GM18505 (cell line): ENCODE data around the gene SLC44A2.
A peak's percentile ranks its signal among the peaks of the same experiment; 100 is the strongest.

Experiments used
- ATAC-seq: cut with Tn5 transposase; IDR thresholded peaks from one replicate; pipeline ENCODE4 v1.9.1; 2021; ENCODE audit not compliant: unreplicated experiment
- POLR2A ChIP-seq: IDR thresholded peaks from 4 replicates; pipeline ENCODE4 v1.6.1; 2011; ENCODE audit warnings: borderline replicate concordance; ENCODE audit not compliant: insufficient read depth, insufficient read length; ENCODE audit errors: extremely low read depth

The SLC44A2 gene

GRCh38 chr19:10686661-10687517 lies 61.5 kb downstream of the SLC44A2 start:
- no peak for ATAC-seq

DNA sequence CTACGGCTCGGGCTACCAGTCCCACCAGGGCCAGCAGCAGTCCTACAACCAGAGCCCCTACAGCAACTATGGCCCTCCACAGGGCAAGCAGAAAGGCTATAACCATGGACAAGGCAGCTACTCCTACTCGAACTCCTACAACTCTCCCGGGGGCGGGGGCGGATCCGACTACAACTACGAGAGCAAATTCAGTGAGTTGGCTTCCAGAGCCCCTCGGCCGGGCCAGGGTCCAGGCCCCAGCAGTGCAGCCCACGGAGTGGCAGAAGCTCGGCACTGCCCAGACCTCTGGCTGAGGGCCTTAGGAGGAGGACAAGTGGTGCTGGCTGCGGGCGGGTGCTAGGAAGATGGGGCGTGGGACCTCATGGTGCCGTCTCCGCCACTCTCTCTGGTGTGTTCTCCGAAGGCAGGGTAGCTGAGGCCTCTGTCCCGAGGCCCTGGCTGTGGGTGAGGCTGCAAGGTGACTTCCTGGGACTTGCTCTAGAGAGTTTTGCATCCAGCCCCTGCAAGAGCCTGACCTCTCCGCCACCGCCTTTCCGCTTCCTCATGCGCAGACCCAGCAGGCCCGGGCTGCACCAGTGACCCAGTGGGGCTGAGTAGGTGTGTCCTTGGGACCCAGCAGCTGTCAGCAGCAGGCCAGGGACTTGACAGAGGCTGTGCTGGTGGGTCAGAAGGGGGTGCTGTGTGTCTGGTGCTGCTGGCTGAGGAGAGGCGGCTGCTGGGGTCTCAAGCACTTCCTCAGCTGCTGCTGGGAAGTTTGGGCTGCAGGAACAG lies 62.4 kb downstream of the SLC44A2 start:
- no peak for TF ChIP-seq POLR2A
- no peak for ATAC-seq

More at GRCh38 chr19:10686661-10687517, 61.5 kb downstream of the SLC44A2 start:
- TF ChIP-seq POLR2A, result no peak

- TF ChIP-seq POLR2A, result no peak
- ATAC-seq, result no peak
Observed at GRCh38 chr19:10688545-10689280, 63.4 kb downstream of the SLC44A2 start.

DNA sequence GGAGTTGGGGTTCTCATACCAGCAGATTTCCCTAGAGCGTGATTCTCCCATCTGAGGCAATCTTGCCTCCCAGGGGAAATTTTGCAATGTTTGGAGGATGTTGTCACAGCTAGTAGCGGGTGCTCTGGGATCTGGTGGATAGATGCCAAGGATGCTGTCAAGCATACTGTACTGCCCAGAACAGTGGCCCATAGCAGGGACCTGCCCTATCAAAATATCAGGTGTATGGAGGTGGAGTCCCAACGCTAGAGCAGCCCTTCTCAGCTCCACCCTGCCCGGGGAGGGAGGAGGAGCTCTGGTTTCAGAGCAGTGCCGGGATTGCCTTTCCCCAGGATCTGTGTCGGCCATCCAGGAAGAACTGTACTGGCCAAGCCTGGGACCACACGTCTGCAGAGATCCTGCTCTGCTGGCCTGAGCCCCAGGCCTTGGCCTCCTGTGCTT lies 65.0 kb downstream of the SLC44A2 start:
- no peak for ATAC-seq
- no peak for TF ChIP-seq POLR2A

DNA sequence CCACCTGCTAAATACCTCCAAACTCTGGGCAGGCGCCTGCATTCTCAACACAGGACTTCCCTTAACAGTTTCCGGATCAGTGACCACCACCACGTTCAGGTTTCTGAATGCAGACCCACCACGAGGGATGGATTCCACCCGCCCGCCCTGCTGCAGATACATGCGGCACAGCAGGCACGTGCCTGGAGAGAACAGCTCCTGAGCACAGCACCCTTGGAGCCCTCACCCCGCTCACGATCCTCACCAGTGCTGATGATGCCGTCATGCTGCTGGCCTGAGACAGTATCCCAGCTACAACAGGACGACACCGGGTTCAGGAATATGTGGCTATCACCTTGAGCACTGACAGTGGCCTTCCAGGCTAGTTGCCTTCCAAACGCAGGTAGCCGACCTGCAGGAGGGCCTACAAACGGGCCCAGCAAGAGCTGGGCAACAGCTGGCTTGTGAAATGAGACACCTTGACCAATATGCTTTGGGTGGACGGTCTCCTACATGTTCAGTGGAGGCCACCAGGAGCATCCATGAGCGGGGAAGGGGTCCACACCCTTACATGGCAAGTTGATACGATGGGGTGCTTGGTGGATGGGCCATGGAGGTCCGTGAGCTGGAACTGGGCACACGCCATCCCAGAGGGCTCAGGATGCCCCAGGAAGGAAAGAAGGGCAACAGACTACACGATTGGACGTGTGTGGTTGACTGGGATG lies 66.0 kb downstream of the SLC44A2 start:
- no peak for ATAC-seq
- no peak for TF ChIP-seq POLR2A

DNA sequence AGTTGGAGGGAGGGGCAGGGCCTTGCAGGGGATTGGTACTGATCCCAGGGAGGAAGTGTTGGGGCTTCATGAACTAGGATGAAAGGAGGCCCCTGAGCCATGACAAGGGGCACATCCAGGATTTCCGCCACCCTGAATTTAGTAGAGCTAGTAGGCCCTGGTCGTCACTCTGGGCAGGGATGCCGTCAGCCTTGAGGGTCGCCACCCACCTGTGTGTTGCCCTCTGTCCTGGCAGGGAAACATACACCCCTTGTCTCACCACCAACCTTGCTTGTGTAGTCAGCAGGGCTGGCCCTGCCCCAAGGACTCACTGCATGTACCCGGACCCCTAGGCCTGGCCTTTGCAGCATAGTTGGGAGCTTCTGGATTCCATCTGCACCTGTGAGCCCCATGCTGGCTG lies 66.5 kb downstream of the SLC44A2 start:
- no peak for ATAC-seq
- TF ChIP-seq POLR2A, result peak; percentile 17

DNA sequence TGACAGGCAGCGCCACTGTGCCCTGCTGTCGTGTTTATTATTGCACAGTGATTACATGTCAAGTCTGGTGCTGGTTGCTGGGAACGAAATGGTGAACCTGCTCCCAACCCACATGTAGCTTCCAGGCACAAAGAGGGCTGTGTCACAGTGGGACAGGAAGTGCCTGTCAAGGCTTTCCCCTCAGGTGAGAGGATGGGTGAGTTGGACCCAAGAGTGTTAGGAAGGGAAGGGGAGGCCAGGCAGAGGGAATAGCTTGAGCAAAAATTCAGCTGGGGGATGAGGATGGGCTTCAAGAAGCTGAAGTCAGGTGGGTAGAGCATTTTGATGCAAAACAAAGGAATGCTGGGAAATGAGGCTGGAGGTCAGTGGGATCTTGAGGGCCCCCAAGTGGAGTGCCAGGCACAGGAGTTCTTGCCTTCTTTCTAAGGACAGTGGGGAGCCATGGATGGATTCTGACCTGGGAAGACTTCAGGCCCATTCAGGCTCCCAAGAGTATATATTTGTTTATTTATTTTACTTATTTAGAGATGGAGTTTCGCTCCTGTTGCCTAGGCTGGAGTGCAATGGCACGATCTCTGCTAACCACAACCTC lies 67.4 kb downstream of the SLC44A2 start:
- no peak for ATAC-seq
- no peak for TF ChIP-seq POLR2A
